DMS114 treated with DMSO at 0.1 percent for 48 hours (cell line): ENCODE data around the gene ASXL1.
A peak's percentile ranks its signal among the peaks of the same experiment; 100 is the strongest.
"Not testable (repeated sequence)": the region's sequence is repeated elsewhere in the genome, so short reads cannot be mapped to it uniquely, and the experiment has no call there.

Experiments used
- DNase-seq: peaks from one replicate; lab custom pipeline; 2025; ENCODE audit not compliant: unreplicated experiment; lab: John Stamatoyannopoulos, UW

ASXL1 gene

DNA sequence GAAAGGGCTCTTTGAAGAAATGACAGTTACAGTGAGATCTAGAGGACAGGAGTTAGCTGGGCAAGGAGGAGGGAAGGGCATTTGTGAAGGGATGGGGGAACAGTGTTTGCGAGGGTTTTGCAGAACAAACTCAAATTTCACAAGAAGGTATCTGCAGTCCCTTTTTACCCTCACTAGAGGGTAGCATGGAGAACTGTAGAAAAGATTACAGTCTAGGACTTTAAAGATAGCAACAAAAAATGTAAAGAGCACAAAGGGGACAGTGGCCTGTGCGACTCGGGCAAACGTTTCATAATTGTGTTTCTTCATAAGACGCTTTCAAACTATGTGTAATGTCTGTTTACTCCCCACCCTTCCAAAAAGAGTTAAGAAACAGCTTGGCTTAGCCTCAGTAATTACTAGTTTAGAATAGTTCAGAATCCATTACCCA is 21.2 kb upstream of the ASXL1 start:
- no peak for DNase-seq

GRCh38 chr20:32337937-32338661 is 20.0 kb upstream of the ASXL1 start:
- no peak for DNase-seq

GRCh38 chr20:32338665-32339064 is 19.5 kb upstream of the ASXL1 start:
- DNase-seq: no peak

GRCh38 chr20:32339116-32339515 is 19.0 kb upstream of the ASXL1 start:
- DNase-seq: no peak

- not testable (repeated sequence) for DNase-seq
Observed at GRCh38 chr20:32341053-32341452, 17.1 kb upstream of the ASXL1 start.

GRCh38 chr20:32343439-32343838 is 14.7 kb upstream of the ASXL1 start:
- DNase-seq: no peak

DNA sequence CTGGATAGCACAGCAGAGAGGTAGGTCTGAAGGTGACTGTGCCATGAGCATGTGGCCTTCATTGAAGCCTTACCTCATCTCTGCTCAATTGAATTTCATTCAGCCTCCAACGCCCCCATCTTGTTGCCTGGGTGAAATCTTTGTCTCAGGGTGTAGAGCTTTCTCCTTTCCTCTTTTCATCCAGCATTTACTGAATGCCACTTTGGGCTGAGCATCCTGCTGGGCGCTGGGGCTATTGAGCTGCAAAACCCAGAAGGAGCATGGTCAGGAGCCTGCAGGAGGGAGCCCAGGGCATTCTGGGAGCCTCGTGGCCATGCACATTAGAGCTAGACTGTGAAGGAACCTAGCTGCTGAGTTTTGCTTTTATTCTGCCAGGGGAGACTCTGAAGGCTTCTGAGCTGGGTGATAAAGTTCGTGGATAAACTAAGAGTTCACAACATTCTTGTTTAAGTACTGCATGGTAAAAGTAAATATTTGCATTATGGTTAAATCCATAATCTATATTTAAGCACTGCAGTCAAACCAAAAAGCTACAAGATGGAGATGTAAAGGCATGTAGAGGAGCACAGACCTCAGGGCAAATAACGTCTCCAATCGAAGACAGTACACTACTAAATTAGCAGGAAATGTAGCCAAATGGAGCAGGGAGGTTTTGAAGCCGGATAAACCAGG is 13.2 kb upstream of the ASXL1 start:
- no peak for DNase-seq

- DNase-seq: no peak
Observed at GRCh38 chr20:32348207-32348606, 9.9 kb upstream of the ASXL1 start.

DNA sequence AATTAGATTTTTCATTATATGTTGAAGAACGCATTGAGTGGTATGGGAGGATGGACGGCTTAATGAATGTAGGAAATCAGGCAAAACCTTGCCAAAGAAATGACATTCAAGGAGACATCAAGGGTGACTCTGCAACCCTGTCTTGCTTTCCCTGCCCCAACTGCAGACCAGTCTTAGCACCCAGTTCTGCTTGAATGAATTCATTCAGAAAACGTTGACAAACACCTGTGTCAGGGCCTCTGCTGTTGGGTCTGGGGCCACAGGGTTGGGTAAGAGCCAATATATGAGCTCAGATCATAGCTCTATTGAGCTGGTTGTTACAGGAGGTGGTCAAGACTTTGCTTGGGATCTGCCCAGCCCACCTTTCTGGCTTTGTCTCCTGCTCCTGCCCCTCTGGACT is 7.7 kb upstream of the ASXL1 start:
- DNase-seq: no peak

DNA sequence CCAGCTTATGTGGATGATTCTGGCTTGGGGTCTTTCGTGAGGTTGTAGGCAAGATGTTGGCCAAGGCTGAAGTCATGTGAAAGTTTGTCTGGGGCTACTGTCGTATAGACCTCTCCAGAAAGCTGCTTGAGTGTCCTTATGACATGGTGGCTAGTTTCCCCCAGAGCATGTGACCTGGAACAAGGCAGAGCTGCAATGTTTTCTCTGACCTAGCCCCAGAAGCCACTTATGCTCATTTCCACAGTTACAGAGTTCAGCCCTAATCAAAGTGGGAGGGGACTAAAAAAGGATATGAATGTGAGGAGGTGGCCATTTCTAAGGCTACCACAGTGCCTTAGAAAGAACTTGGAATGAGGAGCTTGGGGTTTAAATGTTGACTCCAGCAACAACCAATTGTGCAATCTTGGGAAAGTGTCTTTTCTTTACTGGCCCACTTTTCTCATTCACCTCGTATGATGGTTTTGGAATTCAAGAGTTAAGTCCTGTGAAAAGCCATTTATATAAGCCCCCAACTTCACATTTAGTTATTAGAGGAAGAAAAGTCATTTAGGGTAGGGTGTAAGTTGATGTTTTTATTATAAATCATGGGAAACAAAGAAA is 5.9 kb upstream of the ASXL1 start:
- no peak for DNase-seq

- DNase-seq: no peak
Observed at GRCh38 chr20:32353848-32354496, 4.2 kb upstream of the ASXL1 start.

- no peak for DNase-seq
Observed at GRCh38 chr20:32354592-32355416, 3.3 kb upstream of the ASXL1 start.

DNA sequence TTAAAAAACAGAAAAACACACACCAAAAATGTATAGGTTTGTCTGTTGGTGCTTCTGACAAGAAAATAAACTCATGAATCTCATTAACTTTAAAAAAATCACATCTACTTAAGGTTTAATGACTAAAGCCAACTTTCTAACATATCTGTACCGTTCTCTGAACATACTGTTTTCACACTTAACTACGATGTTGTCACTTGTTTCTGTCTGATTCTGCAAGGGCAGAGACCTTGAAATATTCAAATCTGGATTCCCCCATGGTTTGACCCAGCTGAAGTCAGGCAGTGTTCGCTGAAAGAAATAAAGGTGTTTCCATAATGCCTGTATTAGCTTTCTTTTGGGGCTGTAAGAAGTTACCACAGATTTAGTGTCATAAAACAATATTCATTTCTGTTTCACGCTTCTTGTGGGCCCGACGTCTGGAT is 2.7 kb upstream of the ASXL1 start:
- no peak for DNase-seq

DNA sequence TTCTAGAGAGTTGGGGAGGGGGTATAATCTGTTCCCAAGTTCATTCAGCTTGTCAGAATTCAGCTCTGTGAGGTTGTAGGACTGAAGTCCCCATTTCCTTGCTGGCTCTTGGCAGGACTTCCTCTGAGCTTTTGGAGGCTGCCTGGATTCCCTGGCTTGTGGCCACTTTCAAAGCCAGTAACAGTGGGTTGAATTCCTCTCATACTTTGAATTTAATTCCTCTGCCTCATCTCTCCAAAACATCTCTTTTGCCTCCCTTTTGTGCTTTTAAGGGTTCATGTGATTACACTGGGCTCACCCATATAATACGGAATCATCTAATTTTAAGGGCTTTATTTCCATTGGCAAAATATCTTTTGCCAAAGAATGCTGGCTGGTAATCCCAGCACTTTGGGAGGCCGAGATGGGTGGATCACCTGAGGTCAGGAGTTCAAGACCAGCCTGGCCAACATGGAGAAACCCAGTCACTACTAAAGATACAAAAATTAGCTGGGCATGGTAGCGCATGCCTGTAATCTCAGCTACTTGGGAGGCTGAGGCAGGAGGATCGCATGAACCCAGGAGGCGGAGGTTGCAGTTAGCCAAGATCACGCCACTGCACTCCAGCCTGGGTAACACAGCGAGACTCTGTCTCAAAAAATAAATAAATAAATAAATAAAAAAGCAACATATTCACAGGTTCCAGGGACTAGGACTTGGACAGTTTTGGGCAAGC is 2.1 kb upstream of the ASXL1 start:
- not testable (repeated sequence) for DNase-seq

GRCh38 chr20:32356622-32357374 is 1.3 kb upstream of the ASXL1 start:
- DNase-seq: no peak

- no peak for DNase-seq
Observed at GRCh38 chr20:32357375-32357868, 709 bp upstream of the ASXL1 start.

GRCh38 chr20:32358632-32358882 is 426 bp downstream of the ASXL1 start:
- no peak for DNase-seq

DNA sequence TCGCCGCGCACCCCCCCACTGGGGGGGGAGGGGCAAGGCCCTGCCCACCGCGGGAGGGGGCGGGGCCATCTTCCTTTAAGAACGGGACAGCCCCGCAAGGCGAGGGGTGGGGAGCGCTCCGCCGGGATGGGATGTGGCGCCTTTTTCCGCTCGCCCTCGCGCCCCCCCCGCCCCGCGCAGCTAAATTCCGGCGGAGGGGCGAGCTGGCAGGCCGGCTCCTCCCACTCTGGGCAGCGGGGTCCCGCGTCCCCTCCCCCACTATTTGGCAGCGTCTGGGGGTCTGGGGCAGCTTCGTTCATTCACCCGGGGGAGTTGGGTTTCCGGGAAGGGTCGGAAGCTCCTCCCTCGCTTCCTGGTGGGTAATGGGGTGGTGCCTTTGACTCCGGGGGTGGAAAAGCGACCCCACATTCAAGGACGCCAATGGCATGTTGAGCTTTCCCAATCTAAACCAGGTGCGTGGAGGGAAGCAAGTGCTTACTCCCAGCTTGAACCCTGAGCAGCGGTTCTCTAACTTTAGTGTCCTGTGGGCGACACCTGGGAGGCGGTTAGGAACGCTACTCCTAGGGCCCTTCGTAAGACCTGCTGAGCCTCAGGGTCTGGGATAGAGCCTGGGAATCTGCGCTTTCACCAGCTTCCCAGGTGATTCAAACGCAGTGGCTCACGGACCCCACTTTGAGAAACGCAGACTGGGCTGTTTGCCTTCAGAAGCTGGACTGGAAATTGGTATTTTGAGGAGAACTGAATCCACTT is 927 bp downstream of the ASXL1 start:
- peak; percentile 47 for DNase-seq
